ENCODE measurements around the gene MAML2. TPM values are rescaled to one million over a fixed set of nuclear protein-coding genes. Genes with fewer than 3 reads are reported as not detected.

Gene MAML2
- total RNA-seq, 4 donors from 2014 or later = 4.7 to 21.7 (median 7.3) TPM

- Histone ChIP-seq H3K4me3 (no peak overlapping the region), H3K9me3 (no peaks in the 10 kb centered on the region), H3K4me1 (peaks cover 0 to 15% (median 0%) of the 10 kb centered on the region in 3 donors), H3K27ac (no peak overlapping the region), H3K36me3 (no peaks in the 10 kb centered on the region), H3K27me3 (no peaks in the 10 kb centered on the region)
- TF ChIP-seq CTCF (IDR thresholded peaks at IDR 0.05) = no peak
- TF ChIP-seq POLR2A (IDR thresholded peaks at IDR 0.05) = no peak
- intact Hi-C loops (cut with DNase I) = no loop called here
- DNase-seq = no peak
These were observed 309.9 kb downstream of the MAML2 start for GRCh38 chr11:96033095-96033494.

- no peaks in the 10 kb centered on the region for H3K4me1 ChIP-seq
- H3K36me3 ChIP-seq = no peaks in the 10 kb centered on the region
- no peaks in the 10 kb centered on the region for H3K9me3 ChIP-seq
- no peak for DNase-seq
- no peak for TF ChIP-seq POLR2A (IDR thresholded peaks at IDR 0.05)
- no peak for TF ChIP-seq CTCF (IDR thresholded peaks at IDR 0.05)
- no peaks in the 10 kb centered on the region for H3K27me3 ChIP-seq
- H3K27ac ChIP-seq = no peak overlapping the region
- intact Hi-C loops (cut with DNase I) = no loop called here
- no peak overlapping the region for H3K4me3 ChIP-seq
These were observed 314.2 kb downstream of the MAML2 start for GRCh38 chr11:96028746-96029145.

GRCh38 chr11:96027021-96027420 lies 316.0 kb downstream of the MAML2 start:
- H3K4me1 ChIP-seq = no peaks in the 10 kb centered on the region
- H3K9me3 ChIP-seq = no peaks in the 10 kb centered on the region
- H3K27ac ChIP-seq = no peak overlapping the region
- no peak for TF ChIP-seq CTCF (IDR thresholded peaks at IDR 0.05)
- TF ChIP-seq POLR2A (IDR thresholded peaks at IDR 0.05) = no peak
- no peaks in the 10 kb centered on the region for H3K27me3 ChIP-seq
- DNase-seq = no peak
- H3K36me3 ChIP-seq = no peaks in the 10 kb centered on the region
- intact Hi-C loops (cut with DNase I) = no loop called here
- no peak overlapping the region for H3K4me3 ChIP-seq

GRCh38 chr11:96026310-96026709 lies 316.7 kb downstream of the MAML2 start:
- no peaks in the 10 kb centered on the region for H3K4me1 ChIP-seq
- 88 to 92% methylated on average over 2 of the region's 2 CpGs for WGBS, 2 donors
- intact Hi-C loops (cut with DNase I) = no loop called here
- H3K27me3 ChIP-seq = no peaks in the 10 kb centered on the region
- no peaks in the 10 kb centered on the region for H3K9me3 ChIP-seq
- no peak overlapping the region for H3K4me3 ChIP-seq
- DNase-seq = no peak
- no peak for TF ChIP-seq POLR2A (IDR thresholded peaks at IDR 0.05)
- TF ChIP-seq CTCF (IDR thresholded peaks at IDR 0.05) = no peak
- no peaks in the 10 kb centered on the region for H3K36me3 ChIP-seq
- no peak overlapping the region for H3K27ac ChIP-seq

GRCh38 chr11:96024666-96025065 lies 318.3 kb downstream of the MAML2 start:
- 91 to 92% methylated on average over 5 of the region's 5 CpGs for WGBS, 2 donors
- Histone ChIP-seq H3K4me3 (no peak overlapping the region), H3K27me3 (no peaks in the 10 kb centered on the region), H3K4me1 (no peaks in the 10 kb centered on the region), H3K36me3 (no peaks in the 10 kb centered on the region), H3K9me3 (no peaks in the 10 kb centered on the region), H3K27ac (no peak overlapping the region)
- no peak for DNase-seq
- intact Hi-C loops (cut with DNase I) = no loop called here
- TF ChIP-seq CTCF (IDR thresholded peaks at IDR 0.05) = no peak
- no peak for TF ChIP-seq POLR2A (IDR thresholded peaks at IDR 0.05)

Data from esophagus squamous epithelium (tissue), 5 donors.